ENCODE measurements around the gene RAB8A. TPM values are rescaled to one million over a fixed set of nuclear protein-coding genes. Genes with fewer than 3 reads are reported as not detected.

RAB8A gene
- total and polyA plus RNA-seq, 2 of the 8 experiments (the other 6 are each of a cell fraction or from before 2014, with no cell fraction given), result 65.8 to 97.0 TPM

DNA sequence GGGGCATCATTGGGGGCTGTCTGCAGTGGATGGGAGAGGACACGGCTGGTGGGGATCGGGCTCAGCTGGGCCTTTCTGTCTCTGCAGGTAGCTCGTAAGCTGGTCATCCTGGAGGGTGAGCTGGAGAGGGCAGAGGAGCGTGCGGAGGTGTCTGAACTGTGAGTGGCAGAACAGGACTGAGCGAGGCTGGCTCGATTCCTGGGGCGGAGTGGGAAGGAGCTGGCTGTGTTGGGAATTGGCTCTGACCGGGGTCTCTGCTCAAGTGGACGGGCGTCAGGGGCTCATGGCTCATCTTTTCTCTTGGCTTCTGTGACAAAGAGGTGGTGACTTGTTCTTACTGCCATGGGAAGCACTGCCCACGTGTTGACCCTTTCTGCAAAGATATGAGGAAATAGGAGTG is 23.7 kb upstream of the RAB8A start:
- Histone ChIP-seq H2BK5ac (ENCODE audit: low read depth, low read length) (no peak overlapping the region), H2BK120ac (replicated peaks; ENCODE audit: low read depth, low read length) (no peak overlapping the region), H3K4ac (replicated peaks; ENCODE audit: insufficient read length, low read depth, low read length) (no peak overlapping the region), H3K79me1 (ENCODE audit: low read depth, low read length) (peaks cover 4% of the 10 kb centered on the region), H3K4me2 (ENCODE audit: insufficient read depth in 1 of 2, low read depth in 2 of 2, low read length in 2 of 2) (no peak overlapping the region), H3K18ac (ENCODE audit: extremely low read depth, low read length) (no peak overlapping the region), H2AK5ac (ENCODE audit: low read depth, low read length) (no peak overlapping the region), H2BK12ac (ENCODE audit: low read depth, low read length) (no peak overlapping the region), H3K79me2 (ENCODE audit: control insufficient read depth in 1 of 2, insufficient read depth in 2 of 2, low read length in 2 of 2) (peaks cover 0 to 13% of the 10 kb centered on the region in 2 experiments; a peak in 2 of 4 replicates), H3K36me3 (ENCODE audit: control insufficient read depth in 2 of 4, insufficient read depth in 4 of 4, low read length in 3 of 4) (peaks cover 52 to 99% (median 85%) of the 10 kb centered on the region in 4 experiments), H2BK15ac (ENCODE audit: low read length) (no peak overlapping the region), H3K27me3 (replicated peaks in 1 of 4; ENCODE audit: control insufficient read depth in 3 of 4, extremely low read depth in 1 of 4, insufficient read depth in 3 of 4, low read length in 3 of 4) (no peaks in the 10 kb centered on the region), H4K5ac (ENCODE audit: insufficient read length, low read depth, low read length) (no peak overlapping the region), H3K56ac (replicated peaks; ENCODE audit: insufficient read length, low read depth, low read length) (no peak overlapping the region), H3K27ac (ENCODE audit: low read depth, low read length) (no peak overlapping the region), H3K9ac (replicated peaks in 1 of 4; ENCODE audit: extremely low read depth in 1 of 4, low read depth in 3 of 4, low read length in 3 of 4) (no peak overlapping the region), H4K91ac (replicated peaks; ENCODE audit: insufficient read length, low read length) (no peak overlapping the region), H2BK20ac (ENCODE audit: low read length) (no peak overlapping the region), H3K4me3 (ENCODE audit: extremely low read depth in 1 of 4, insufficient read depth in 2 of 4, low read depth in 3 of 4, low read length in 4 of 4) (no peak overlapping the region), H3K14ac (ENCODE audit: insufficient read length) (no peak overlapping the region), H4K8ac (ENCODE audit: extremely low read depth, insufficient read depth, low read length) (peak overlapping the region; percentile 29; the same call in 1 of the 2 replicates), H2AFZ (ENCODE audit: low read length) (no peak overlapping the region), H3K4me1 (replicated peaks in 1 of 4; ENCODE audit: control insufficient read depth in 3 of 4, insufficient read depth in 4 of 4, low read length in 3 of 4) (no peaks in the 10 kb centered on the region), H3K23me2 (ENCODE audit: low read depth, low read length) (no peaks in the 10 kb centered on the region), H3K9me3 (ENCODE audit: insufficient read depth in 2 of 2, low read depth in 1 of 2, low read length in 1 of 2) (no peaks in the 10 kb centered on the region), H3K23ac (ENCODE audit: insufficient read length) (no peak overlapping the region), H4K20me1 (replicated peaks in 1 of 2; ENCODE audit: control insufficient read depth in 1 of 2, insufficient read depth in 2 of 2, low read length in 2 of 2) (peaks cover 0 to 13% of the 10 kb centered on the region in 2 experiments)
- 98% methylated on average over 10 of the region's 12 CpGs; no CpG with 5 or more reads in 1 of the 2 experiments for WGBS, 2 experiments (ENCODE audit: extremely low coverage in 1 of 2, insufficient coverage in 1 of 2, insufficient read length in 1 of 2, insufficient replicate concordance in 2 of 2, low coverage in 1 of 2, low lambda C conversion rate in 2 of 2, missing lambda C conversion rate in 1 of 2)
- FAIRE-seq (no peak), DNase-seq (ENCODE audit: low read depth in 1 of 2, low spot score in 2 of 2) (no peak)
- POLR2A ChIA-PET (ENCODE audit: partially characterized antibody), result interaction anchor here (22.4 to 37.0 kb wide), 2 partner anchors 7 to 11 kb away, joined by 582 read pairs; partner anchors contain the start of genes RAB8A and TPM4
- TF ChIP-seq, protein P1, sequence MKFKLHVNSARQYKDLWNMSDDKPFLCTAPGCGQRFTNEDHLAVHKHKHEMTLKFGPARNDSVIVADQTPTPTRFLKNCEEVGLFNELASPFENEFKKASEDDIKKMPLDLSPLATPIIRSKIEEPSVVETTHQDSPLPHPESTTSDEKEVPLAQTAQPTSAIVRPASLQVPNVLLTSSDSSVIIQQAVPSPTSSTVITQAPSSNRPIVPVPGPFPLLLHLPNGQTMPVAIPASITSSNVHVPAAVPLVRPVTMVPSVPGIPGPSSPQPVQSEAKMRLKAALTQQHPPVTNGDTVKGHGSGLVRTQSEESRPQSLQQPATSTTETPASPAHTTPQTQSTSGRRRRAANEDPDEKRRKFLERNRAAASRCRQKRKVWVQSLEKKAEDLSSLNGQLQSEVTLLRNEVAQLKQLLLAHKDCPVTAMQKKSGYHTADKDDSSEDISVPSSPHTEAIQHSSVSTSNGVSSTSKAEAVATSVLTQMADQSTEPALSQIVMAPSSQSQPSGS (IDR thresholded peaks at IDR 0.05; ENCODE audit: low read length), result no peak
- TF ChIP-seq POLR2A (IDR thresholded peaks at IDR 0.05; ENCODE audit: control extremely low read depth in 1 of 2, low read depth in 2 of 2, low read length in 2 of 2), result peak in 1 of 2 experiments; percentile 75; a peak in 1 of 3 replicates
- CTCF ChIA-PET (ENCODE audit: partially characterized antibody), result interaction anchor here (1.0 to 1.9 kb wide), 5 partner anchors 10 to 88 kb away, joined by 3 to 6 read pairs (median 4); partner anchors contain the start of gene RAB8A

Measured in H1 (cell line).